HCT116 (cell line): ENCODE measurements around the gene ATXN7L1. TPM values are rescaled to one million over a fixed set of nuclear protein-coding genes. Genes with fewer than 3 reads are reported as not detected.

ENCODE experiments used
- ATAC-seq: fragments of 200-7000 bp; cut with Tn5 transposase; 2 replicates; pipeline ENCODE4 v1.9.1; 2020; ENCODE audit warnings: mild to moderate bottlenecking, moderate library complexity
- BruUV-seq: library from RNA; stranded (reverse); fragments of 400-500 nt; replicated peaks from 2 replicates; lab custom pipeline; 2021; lab: Mats Ljungman, UMichigan
- CTCF ChIA-PET: fragments of 300-600 bp; sonication (Branson Sonifier 250); formaldehyde crosslinking; loops from one replicate; lab custom pipeline; 2021; ENCODE audit warnings: antibody characterized with exemption; lab: Charles Lee
- POLR2A ChIA-PET: fragments of 300-600, 350-600 bp; sonication (Branson Sonifier 250); formaldehyde crosslinking; loops from one replicate; lab custom pipeline; 2021; ENCODE audit warnings: antibody characterized with exemption; lab: Charles Lee
- RAD21 ChIA-PET, 2 experiments: fragments of 300-600 bp; sonication (Branson Sonifier 250); formaldehyde crosslinking; loops; one replicate each; lab custom pipeline; 2023; ENCODE audit warnings: low total read pairs in 2 of 2; ENCODE audit not compliant: uncharacterized antibody in 2 of 2, unreplicated experiment in 2 of 2, low non-redundant PET in 1 of 2; lab: Charles Lee
- DNase-seq: peaks from one replicate; pipeline ENCODE4 v3.0.0-alpha.2; 2010; ENCODE audit warnings: low read depth, low spot score
- H2AFZ ChIP-seq: fragments of 200-600 bp; shearing (Covaris generic), sonication (generic); 2 replicates; pipeline ENCODE4 v1.6.1; 2017; ENCODE audit warnings: low read depth, mixed run types, mixed read lengths, antibody characterized with exemption, low read length; ENCODE audit not compliant: poor library complexity, severe bottlenecking
- H3K27ac ChIP-seq: 2 replicates; pipeline ENCODE4 v1.5.1; 2012; ENCODE audit warnings: low read depth, low read length
- H3K27me3 ChIP-seq: fragments of 200-600 bp; sonication (generic); 2 replicates; pipeline ENCODE4 v1.6.1; 2016; ENCODE audit warnings: mixed run types, low read length, mixed read lengths; ENCODE audit not compliant: insufficient read depth
- H3K36me3 ChIP-seq, 2 experiments: fragments of 200-500 bp in 1 of 2; fragments of 200-600 bp in 1 of 2; sonication (Bioruptor generic) in 1 of 2; sonication (generic) in 1 of 2; 2 replicates each; pipeline versions ENCODE4 v1.5.1 to v1.6.1; 2014 to 2016; ENCODE audit warnings: low read length in 2 of 2, inconsistent platforms in 1 of 2, mixed read lengths in 1 of 2, mixed run types in 1 of 2; ENCODE audit not compliant: insufficient read depth in 2 of 2, control insufficient read depth in 1 of 2
- H3K4me1 ChIP-seq, 2 experiments: fragments of 200-600 bp in 1 of 2; sonication (generic) in 1 of 2; 2 replicates each; pipeline versions ENCODE4 v1.5.1 to v1.6.1; 2012 to 2017; ENCODE audit warnings: low read length in 2 of 2, inconsistent platforms in 1 of 2, mild to moderate bottlenecking in 1 of 2, mixed read lengths in 1 of 2, mixed run types in 1 of 2, moderate library complexity in 1 of 2; ENCODE audit not compliant: insufficient read depth in 2 of 2, control insufficient read depth in 1 of 2
- H3K4me2 ChIP-seq: fragments of 200-600 bp; sonication (generic); 2 replicates; pipeline ENCODE4 v1.6.1; 2017; ENCODE audit warnings: mixed run types, low read length, mixed read lengths
- H3K4me3 ChIP-seq, 2 experiments: fragments of 200-600 bp in 1 of 2; sonication (generic) in 1 of 2; replicated peaks in 1 of 2; 2 replicates each; pipeline ENCODE4 v1.5.1; 2011 to 2016; ENCODE audit warnings: low read length in 2 of 2, control low read depth in 1 of 2, low read depth in 1 of 2, mild to moderate bottlenecking in 1 of 2, mixed read lengths in 1 of 2, mixed run types in 1 of 2
- H3K79me2 ChIP-seq: fragments of 200-600 bp; sonication (generic); 2 replicates; pipeline ENCODE4 v1.6.1; 2017; ENCODE audit warnings: mild to moderate bottlenecking, mixed run types, low read length, moderate library complexity, mixed read lengths; ENCODE audit not compliant: insufficient read depth
- H3K9ac ChIP-seq: fragments of 200-600 bp; sonication (generic); 2 replicates; pipeline ENCODE4 v1.6.1; 2016; ENCODE audit warnings: low read length, mixed read lengths
- H3K9me2 ChIP-seq: fragments of 200-600 bp; sonication (generic), shearing (Covaris generic); 2 replicates; pipeline ENCODE4 v1.6.1; 2017; ENCODE audit warnings: mixed run types, mild to moderate bottlenecking, moderate library complexity; ENCODE audit not compliant: insufficient read depth
- H3K9me3 ChIP-seq, 2 experiments: fragments of 200-500 bp in 1 of 2; fragments of 200-600 bp in 1 of 2; sonication (Bioruptor generic) in 1 of 2; sonication (generic) in 1 of 2; 2 replicates each; pipeline ENCODE4 v1.6.1; 2014 to 2017; ENCODE audit warnings: low read length in 2 of 2, mixed read lengths in 2 of 2, inconsistent platforms in 1 of 2, low read depth in 1 of 2, mild to moderate bottlenecking in 1 of 2, mixed run types in 1 of 2, moderate library complexity in 1 of 2; ENCODE audit not compliant: control insufficient read depth in 1 of 2, insufficient read depth in 1 of 2
- H4K20me1 ChIP-seq: fragments of 200-600 bp; sonication (generic), shearing (Covaris generic); 2 replicates; pipeline ENCODE4 v1.6.1; 2017; ENCODE audit warnings: mixed run types, mild to moderate bottlenecking, moderate library complexity; ENCODE audit not compliant: insufficient read depth
- CBX3 ChIP-seq: IDR thresholded peaks from 2 replicates; pipeline ENCODE4 v1.6.1; 2012; ENCODE audit warnings: low read depth
- CEBPB ChIP-seq: IDR thresholded peaks from 2 replicates; pipeline ENCODE4 v1.6.1; 2012; ENCODE audit warnings: low read depth
- EGR1 ChIP-seq: IDR thresholded peaks from 2 replicates; pipeline ENCODE4 v1.6.1; 2012; ENCODE audit warnings: low read depth
- EZH2 ChIP-seq: fragments of 200-600 bp; sonication (generic); IDR thresholded peaks from 2 replicates; pipeline ENCODE4 v1.6.1; 2017; ENCODE audit warnings: antibody characterized with exemption, mixed run types
- FOSL1 ChIP-seq: IDR thresholded peaks from 2 replicates; pipeline ENCODE4 v1.6.1; 2012; ENCODE audit warnings: low read depth
- POLR2A ChIP-seq: IDR thresholded peaks from 2 replicates; pipeline ENCODE4 v1.7.0; 2011; ENCODE audit warnings: borderline replicate concordance; ENCODE audit not compliant: insufficient read depth, insufficient read length; ENCODE audit errors: extremely low read depth
- RAD21 ChIP-seq: IDR thresholded peaks from 2 replicates; pipeline ENCODE4 v1.6.1; 2012; ENCODE audit warnings: low read depth, mild to moderate bottlenecking
- SP1 ChIP-seq: IDR thresholded peaks from 2 replicates; pipeline ENCODE4 v1.6.1; 2012; ENCODE audit warnings: low read depth
- YY1 ChIP-seq: IDR thresholded peaks from 2 replicates; pipeline ENCODE4 v1.6.1; 2011; ENCODE audit warnings: low read length, low read depth, moderate library complexity, mild to moderate bottlenecking; ENCODE audit not compliant: insufficient replicate concordance; ENCODE audit errors: extremely low read depth
- intact Hi-C: fragments of 100-400 bp; cut with micrococcal nuclease; formaldehyde crosslinking; loops from 2 replicates; pipeline ENCODE4 v1.10.0; 2022
- total RNA-seq: library from RNA; stranded (reverse); gene quantifications from one replicate; pipeline ENCODE4 v1.2.1, GENCODE V29; 2021; ENCODE audit not compliant: unreplicated experiment
- TF ChIP-seq, protein P1 (sequence below): IDR thresholded peaks from 2 replicates; pipeline ENCODE4 v1.6.1; 2012
- TF ChIP-seq, protein P2 (sequence below): IDR thresholded peaks from 2 replicates; pipeline ENCODE4 v1.6.1; 2012
- TF ChIP-seq, protein P3 (sequence below), 3 experiments: fragments of 200-600 bp in 1 of 3; sonication (generic) in 1 of 3; IDR thresholded peaks in 2 of 3; conservative IDR thresholded peaks in 1 of 3; 2 replicates each; pipeline ENCODE4 v1.5.1; 2012 to 2017; ENCODE audit warnings: low read depth in 2 of 3, low read length in 2 of 3, antibody characterized with exemption in 1 of 3, borderline replicate concordance in 1 of 3, control low read depth in 1 of 3, mild to moderate bottlenecking in 1 of 3, mixed read lengths in 1 of 3, mixed run types in 1 of 3, moderate library complexity in 1 of 3; ENCODE audit not compliant: insufficient read depth in 1 of 3

Gene ATXN7L1
- total RNA-seq, 1 experiment from 2014 or later = 11.5 TPM

DNA sequence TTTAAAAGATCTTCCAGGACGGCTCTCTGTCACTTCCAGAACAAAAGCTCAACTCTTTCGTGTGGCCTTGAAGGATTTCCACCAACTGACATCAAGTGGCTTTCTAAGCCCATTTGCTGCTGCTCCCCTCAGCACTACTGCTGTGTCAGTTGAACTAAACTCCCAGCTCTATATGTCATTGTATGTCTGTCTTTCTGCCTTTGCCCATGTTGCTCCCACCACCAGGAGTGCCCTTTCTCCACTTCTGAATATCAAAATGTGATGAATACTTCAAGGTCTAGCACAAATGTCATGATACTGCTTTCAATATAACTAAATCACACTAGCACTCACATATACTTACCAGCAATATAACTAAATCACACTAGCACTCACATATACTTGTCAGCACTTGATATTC is 138.3 kb downstream of the ATXN7L1 start:
- no peak for DNase-seq
- intact Hi-C loops = no loop called here
- Histone ChIP-seq H4K20me1 (no peaks in the 10 kb centered on the region), H3K4me1 (no peaks in the 10 kb centered on the region), H3K4me2 (no peak overlapping the region), H3K36me3 (no peaks in the 10 kb centered on the region), H3K27ac (no peak overlapping the region), H3K79me2 (no peaks in the 10 kb centered on the region), H3K9me2 (no peaks in the 10 kb centered on the region), H3K4me3 (no peak overlapping the region), H3K27me3 (no peaks in the 10 kb centered on the region), H2AFZ (no peak overlapping the region), H3K9ac (no peak overlapping the region), H3K9me3 (no peaks in the 10 kb centered on the region)
- CTCF ChIA-PET = no interaction called here
- TF ChIP-seq, protein P1, sequence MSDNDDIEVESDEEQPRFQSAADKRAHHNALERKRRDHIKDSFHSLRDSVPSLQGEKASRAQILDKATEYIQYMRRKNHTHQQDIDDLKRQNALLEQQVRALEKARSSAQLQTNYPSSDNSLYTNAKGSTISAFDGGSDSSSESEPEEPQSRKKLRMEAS = no peak
- no peak for TF ChIP-seq FOSL1
- TF ChIP-seq EGR1 = no peak
- 0 out of 2 replicates have a peak, but pooled peaks have one; percentile 3 for TF ChIP-seq RAD21
- TF ChIP-seq, protein P2, sequence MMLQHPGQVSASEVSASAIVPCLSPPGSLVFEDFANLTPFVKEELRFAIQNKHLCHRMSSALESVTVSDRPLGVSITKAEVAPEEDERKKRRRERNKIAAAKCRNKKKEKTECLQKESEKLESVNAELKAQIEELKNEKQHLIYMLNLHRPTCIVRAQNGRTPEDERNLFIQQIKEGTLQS = no peak
- TF ChIP-seq, protein P3, sequence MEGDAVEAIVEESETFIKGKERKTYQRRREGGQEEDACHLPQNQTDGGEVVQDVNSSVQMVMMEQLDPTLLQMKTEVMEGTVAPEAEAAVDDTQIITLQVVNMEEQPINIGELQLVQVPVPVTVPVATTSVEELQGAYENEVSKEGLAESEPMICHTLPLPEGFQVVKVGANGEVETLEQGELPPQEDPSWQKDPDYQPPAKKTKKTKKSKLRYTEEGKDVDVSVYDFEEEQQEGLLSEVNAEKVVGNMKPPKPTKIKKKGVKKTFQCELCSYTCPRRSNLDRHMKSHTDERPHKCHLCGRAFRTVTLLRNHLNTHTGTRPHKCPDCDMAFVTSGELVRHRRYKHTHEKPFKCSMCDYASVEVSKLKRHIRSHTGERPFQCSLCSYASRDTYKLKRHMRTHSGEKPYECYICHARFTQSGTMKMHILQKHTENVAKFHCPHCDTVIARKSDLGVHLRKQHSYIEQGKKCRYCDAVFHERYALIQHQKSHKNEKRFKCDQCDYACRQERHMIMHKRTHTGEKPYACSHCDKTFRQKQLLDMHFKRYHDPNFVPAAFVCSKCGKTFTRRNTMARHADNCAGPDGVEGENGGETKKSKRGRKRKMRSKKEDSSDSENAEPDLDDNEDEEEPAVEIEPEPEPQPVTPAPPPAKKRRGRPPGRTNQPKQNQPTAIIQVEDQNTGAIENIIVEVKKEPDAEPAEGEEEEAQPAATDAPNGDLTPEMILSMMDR (IDR thresholded peaks at IDR 0.05 in 2 of 3, conservative IDR thresholded peaks at IDR 0.05 in 1 of 3; ENCODE audit: borderline replicate concordance in 1 of 3, insufficient read depth in 1 of 3, low read depth in 2 of 3, low read length in 2 of 3) = peak in 2 of 3 experiments; percentile 16 to 38; a peak in 3 of 6 replicates
- no TSS peak for BruUV-seq
- POLR2A ChIA-PET = no interaction called here
- RAD21 ChIA-PET = no interaction called here
- ATAC-seq = peak; percentile 52; the same call in 1 of the 2 replicates

DNA sequence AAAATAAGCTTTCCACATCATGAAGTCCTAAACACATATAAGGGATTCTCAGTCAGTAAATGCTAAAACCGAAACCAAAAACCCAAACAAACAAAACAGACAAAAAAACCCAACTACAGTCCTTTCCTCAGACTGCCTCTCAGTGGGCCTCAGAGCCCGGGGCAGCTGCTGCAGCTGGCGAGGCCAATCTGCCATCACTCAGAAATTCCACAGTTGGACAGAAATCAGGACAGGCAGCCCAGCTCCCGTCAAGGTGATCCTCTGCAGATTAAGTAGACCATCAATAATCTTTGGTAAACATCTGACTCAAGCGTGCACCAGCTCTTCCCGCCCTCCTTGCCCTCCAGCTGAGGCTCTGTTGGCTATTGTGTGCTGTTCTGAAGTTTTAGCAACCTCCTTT is 142.2 kb downstream of the ATXN7L1 start:
- DNase-seq = no peak
- ChIA-PET CTCF (no interaction called here), RAD21 (no interaction called here), POLR2A (no interaction called here)
- Histone ChIP-seq H3K27ac (no peak overlapping the region), H2AFZ (no peak overlapping the region), H3K9ac (no peak overlapping the region), H3K27me3 (no peaks in the 10 kb centered on the region), H3K4me1 (no peaks in the 10 kb centered on the region), H3K79me2 (no peaks in the 10 kb centered on the region), H3K4me3 (no peak overlapping the region), H4K20me1 (no peaks in the 10 kb centered on the region), H3K36me3 (no peaks in the 10 kb centered on the region), H3K9me2 (no peaks in the 10 kb centered on the region), H3K9me3 (no peaks in the 10 kb centered on the region), H3K4me2 (no peak overlapping the region)
- BruUV-seq = no TSS peak
- ATAC-seq = no peak
- no peak for TF ChIP-seq POLR2A
- TF ChIP-seq, protein P2 = no peak
- no peak for TF ChIP-seq YY1
- no peak for TF ChIP-seq EZH2
- no peak for TF ChIP-seq CBX3
- TF ChIP-seq FOSL1 = no peak
- no peak for TF ChIP-seq SP1
- no peak for TF ChIP-seq CEBPB
- intact Hi-C loops = no loop called here
